Vagina (tissue), 2 donors: ENCODE results near the gene ARHGAP26.

Source experiments
- CTCF ChIP-seq, 3 experiments: fragments of 450-650 bp in 2 of 3; fragments of 200-600 bp in 1 of 3; sonication (generic) in 1 of 3; IDR thresholded peaks; one replicate each; pipeline ENCODE4 v1.5.1; 2017 to 2019; ENCODE audit warnings: antibody characterized with exemption in 3 of 3, mild to moderate bottlenecking in 2 of 3, moderate library complexity in 2 of 3
- POLR2A ChIP-seq, 2 donors: fragments of 450-650 bp; IDR thresholded peaks; one replicate each; pipeline ENCODE4 v1.6.1; 2017; ENCODE audit warnings: antibody characterized with exemption in 2 of 2, mild to moderate bottlenecking in 2 of 2, moderate library complexity in 2 of 2

- TF ChIP-seq CTCF (IDR thresholded peaks at IDR 0.05): no peak
- TF ChIP-seq POLR2A (IDR thresholded peaks at IDR 0.05): no peak
Measured at GRCh38 chr5:143197260-143197656, 427.1 kb downstream of the ARHGAP26 start.
